HG03558 (cell line): Measurements from ENCODE around the gene NOL11.
"Not testable (repeated sequence)": the region's sequence is repeated elsewhere in the genome, so short reads cannot be mapped to it uniquely, and the experiment has no call there.

Source experiments
- ATAC-seq: cut with Tn5 transposase; IDR thresholded peaks from one replicate; pipeline ENCODE4 v1.9.1; 2021; ENCODE audit warnings: moderate number of reproducible peaks; ENCODE audit not compliant: unreplicated experiment; ENCODE audit errors: extremely low read depth

NOL11 gene

GRCh38 chr17:67751101-67752074 lies 33.7 kb downstream of the NOL11 start:
- ATAC-seq = no peak

DNA sequence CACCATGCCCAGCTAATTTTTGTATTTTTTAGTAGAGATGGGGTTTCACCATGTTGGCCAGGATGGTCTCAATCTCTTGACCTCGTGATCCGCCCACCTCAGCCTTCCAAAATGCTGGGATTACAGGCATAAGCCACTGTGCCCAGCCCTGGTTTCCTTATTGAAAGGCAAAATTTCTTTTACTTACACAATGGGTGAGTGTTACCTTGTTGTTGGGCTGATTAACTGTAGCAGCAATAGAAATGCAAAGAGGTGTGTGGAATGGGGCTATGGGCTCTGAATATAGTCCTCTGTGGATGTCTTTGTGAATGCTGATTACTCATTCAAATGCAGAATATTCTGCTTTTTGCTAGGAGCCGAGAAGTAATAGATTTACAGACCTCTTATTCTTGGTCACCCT lies 34.4 kb downstream of the NOL11 start:
- ATAC-seq = not testable (repeated sequence)

- no peak for ATAC-seq
Observed at GRCh38 chr17:67753026-67753425, 35.3 kb downstream of the NOL11 start.

GRCh38 chr17:67754001-67754400 lies 36.3 kb downstream of the NOL11 start:
- no peak for ATAC-seq

DNA sequence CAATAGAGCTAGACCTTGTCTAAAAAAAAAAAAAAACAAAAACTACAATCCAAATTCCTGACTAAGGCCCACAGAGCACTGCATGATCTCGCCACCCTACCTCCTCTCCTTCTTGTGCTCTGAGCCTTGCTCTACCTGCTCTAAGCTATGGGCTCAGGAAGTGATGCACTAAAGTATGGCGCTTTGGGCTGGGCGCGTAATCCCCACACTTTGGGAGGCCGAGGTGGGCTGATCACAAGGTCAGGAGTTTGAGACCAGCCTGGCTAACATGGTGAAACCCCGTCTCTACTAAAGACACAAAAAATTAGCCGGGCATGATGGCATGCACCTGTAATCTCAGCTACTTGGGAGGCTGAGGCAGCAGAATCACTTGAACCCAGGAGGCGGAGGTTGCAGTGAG lies 37.0 kb downstream of the NOL11 start:
- ATAC-seq = not testable (repeated sequence)

GRCh38 chr17:67756766-67757165 lies 39.0 kb downstream of the NOL11 start:
- ATAC-seq = not testable (repeated sequence)

GRCh38 chr17:67759355-67760171 lies 41.8 kb downstream of the NOL11 start:
- ATAC-seq = no peak

DNA sequence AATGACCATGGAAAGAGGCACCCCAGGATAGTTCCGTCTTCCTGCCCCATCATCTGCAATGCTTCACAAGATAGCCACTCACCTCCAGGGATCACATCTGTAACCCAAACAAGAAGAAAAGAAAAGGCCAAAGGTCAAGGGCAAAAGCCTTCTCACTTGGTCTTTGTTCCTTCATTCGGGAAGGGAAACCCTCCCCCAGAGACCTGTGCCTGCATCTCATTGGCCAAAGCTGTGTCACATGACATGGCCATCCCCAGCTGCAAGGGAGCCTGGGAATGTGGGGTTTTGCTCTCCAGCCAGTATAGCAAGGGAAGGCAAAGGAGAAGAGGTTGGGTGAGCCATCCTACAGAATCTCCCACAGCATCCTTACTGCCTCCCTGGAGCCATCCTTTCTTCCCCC lies 47.9 kb downstream of the NOL11 start:
- ATAC-seq = no peak

DNA sequence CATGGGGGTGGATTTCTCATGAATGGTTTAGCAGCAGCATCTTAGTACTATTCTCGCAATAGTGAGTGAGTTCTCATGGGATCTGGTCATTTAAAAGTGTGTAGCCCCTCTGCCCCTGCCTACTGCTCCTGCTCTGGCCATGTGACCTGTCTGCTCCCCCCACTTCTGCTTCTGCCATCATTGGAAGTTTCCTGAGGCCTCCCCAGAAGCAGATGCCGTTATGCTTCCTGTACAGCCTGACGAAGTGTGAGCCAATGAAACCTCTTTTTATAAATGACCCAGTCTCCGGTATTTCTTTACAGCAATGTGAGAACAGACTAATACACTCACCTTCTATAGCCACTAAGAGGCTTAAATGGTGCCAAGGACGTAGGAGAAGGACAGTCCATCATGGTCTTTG lies 51.5 kb downstream of the NOL11 start:
- ATAC-seq = no peak

DNA sequence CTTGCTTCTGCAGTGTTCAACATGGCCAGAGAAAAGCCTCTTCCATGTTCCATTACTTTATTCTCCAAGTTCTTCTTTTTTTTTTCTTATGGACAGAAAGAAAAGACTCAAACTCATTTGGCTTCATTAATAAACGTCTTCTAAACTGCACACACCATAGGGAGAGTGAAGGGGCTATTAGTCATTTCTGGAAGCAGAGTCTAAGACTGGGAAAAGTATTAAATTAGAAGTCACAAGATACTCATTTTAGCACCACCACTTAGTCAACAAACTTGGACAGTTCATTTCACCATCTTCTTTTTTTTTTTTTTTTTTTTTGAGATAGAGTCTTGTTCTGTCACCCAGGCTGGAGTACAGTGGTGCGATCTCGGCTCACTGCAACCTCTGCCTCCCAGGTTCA lies 52.8 kb downstream of the NOL11 start:
- ATAC-seq = no peak

DNA sequence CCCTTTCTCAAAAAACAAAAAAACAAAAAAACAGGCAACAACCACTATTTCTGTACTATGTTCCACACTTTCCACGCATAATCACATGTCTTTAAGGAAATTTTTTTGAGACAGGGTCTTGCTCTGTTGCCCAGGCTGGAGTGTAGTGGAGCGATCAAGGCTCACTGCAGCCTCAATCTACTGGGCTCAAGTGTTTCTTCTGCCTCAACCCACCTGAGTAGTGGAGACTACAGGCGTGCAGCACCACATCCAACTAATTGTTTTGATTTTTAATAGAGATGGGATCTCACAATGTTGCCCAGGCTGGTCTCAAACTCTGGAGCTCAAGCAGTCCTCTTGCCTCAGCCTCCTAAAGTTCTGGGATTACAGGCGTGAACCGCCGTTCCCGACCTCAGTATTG lies 54.9 kb downstream of the NOL11 start:
- ATAC-seq = no peak

GRCh38 chr17:67773246-67773645 lies 55.5 kb downstream of the NOL11 start:
- no peak for ATAC-seq

DNA sequence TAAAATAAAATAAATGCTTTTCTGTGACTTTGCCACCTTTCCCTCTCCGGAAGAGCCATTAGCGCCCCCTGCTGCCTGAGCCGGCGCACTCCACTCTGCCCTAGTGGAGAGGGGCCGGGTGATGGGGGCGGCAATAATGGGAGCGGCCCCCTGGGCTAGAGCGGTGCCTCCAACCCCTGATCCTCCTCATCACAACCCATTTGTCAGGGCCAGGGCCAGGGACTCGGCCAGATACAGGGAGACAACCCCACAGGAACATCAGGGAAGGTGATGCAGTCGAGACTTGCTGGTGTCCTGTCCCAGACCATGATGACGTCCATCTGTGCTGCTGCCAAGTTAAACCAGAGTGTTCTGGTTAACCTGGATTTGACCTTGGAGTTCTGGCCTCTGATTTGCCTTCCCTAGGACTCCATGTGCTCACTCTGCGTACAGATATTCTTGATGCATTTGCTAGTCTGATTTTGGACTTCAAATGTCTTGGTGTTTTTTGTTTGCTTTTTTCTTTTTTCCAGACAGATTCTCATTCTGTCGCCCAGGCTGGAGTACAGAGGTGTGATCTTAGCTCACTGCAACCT lies 61.4 kb downstream of the NOL11 start:
- no peak for ATAC-seq

DNA sequence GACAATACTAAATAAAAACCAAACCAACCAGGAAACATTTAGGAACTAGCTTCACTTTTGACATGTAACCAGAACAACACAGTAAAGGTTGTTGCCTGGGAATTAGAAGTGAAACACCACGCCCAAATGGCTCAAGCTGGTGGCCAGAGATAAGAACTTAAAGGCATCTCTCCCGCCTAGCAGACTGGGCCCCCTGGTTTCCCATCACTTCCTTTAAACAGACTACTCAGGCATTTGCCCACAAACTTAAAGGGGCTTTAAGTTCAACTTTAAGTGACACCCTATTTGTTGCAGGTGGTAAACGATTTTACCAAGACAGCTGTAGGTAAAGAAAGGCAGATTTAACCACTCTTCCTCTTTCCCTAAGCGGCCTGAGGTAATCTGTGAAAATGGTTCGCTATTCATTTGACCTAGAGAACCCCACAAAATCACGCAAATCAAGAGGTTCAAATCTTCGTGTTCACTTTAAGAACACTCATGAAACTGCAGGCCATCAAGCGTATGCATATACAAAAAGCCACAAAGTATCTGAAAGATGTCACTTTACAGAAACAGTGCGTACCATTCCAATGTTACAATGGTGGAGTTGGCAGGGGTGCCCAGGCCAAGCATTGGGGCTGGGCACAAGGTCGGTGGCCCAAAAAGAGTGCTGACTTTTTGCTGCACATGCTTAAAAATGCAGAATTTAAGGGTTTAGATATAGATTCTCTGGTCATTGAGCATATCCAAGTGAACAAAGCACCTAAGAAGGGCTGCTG lies 66.8 kb downstream of the NOL11 start:
- ATAC-seq = no peak

- no peak for ATAC-seq
Observed at GRCh38 chr17:67785122-67785477, 67.4 kb downstream of the NOL11 start.

DNA sequence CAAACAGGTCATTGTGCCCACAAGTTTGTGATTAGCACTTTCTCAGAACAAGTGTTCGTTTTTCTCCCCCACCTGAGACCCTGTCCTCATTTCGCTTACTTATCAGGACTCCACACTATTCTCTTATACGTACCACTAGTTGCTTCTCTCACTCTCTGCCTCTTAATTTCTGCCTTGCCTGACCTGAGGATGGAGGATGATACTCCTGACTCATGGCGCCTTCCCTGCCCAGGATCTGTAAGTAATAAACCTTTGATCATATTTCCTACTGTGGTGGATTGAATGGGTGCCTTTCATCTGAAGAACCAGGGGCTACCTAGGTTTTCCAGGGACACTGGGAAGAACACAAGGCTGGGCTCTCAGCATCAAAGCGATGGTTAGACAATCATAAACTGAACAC lies 67.8 kb downstream of the NOL11 start:
- ATAC-seq = no peak
